NCI-H460 (cell line): Measurements from ENCODE around the gene LMBR1L. TPM values are rescaled to one million over a fixed set of nuclear protein-coding genes. Genes with fewer than 3 reads are reported as not detected.
"Not testable (repeated sequence)": the region's sequence is repeated elsewhere in the genome, so short reads cannot be mapped to it uniquely, and the experiment has no call there.

Experiments used
- DNase-seq: peaks from one replicate; pipeline ENCODE4 v3.0.0-alpha.2; 2016; ENCODE audit warnings: low read depth; ENCODE audit errors: extremely low read depth
- total RNA-seq: library from RNA; depleted of rRNA; stranded (reverse); fragments of >200 nt; shearing (Covaris generic); gene quantifications from 2 replicates; pipeline ENCODE4 v1.2.3, GENCODE V29; 2014

The LMBR1L gene
- total RNA-seq, 1 experiment from 2014 or later: 34.0 TPM

- no peak for DNase-seq
Measured at GRCh38 chr12:49088932-49089330, 21.7 kb downstream of the LMBR1L start.

DNA sequence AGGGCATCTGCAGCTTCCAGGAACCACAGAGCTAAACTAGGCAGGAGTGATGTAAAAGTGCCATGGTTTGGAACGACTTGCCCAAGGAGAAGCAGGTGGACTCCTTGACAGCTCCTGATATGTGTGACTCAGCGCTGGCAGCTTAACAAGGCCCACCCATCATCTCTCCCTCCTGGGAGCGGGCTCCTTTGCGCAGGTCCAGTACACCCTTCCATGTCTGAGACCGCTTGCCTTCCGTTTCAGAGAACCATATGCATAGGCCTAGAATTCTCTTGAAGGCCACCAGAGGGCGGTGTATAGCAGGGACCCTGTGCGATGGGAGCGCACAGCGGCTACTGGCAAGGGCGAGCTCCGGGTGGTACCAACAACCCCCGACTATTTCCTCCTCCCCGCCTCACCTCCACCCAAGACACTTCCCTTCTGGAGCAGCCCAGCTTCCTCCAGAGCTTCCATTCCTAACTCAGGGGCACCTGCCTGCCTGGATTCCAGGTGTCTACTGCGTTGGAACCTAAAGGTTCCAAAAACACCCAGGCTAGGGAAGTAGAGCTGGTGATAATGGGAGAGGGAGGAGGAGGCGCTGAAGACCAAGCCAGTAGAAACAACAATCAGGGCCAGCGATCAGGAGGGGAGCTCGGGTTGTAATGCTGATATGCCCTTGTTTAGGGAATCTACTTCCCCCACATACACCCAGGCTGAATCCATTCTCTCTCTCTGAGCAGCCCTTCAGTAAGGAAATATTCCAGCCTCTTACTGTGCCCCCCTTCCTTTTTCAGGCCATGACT, 22.3 kb downstream of the LMBR1L start:
- DNase-seq: peak; percentile 85

DNA sequence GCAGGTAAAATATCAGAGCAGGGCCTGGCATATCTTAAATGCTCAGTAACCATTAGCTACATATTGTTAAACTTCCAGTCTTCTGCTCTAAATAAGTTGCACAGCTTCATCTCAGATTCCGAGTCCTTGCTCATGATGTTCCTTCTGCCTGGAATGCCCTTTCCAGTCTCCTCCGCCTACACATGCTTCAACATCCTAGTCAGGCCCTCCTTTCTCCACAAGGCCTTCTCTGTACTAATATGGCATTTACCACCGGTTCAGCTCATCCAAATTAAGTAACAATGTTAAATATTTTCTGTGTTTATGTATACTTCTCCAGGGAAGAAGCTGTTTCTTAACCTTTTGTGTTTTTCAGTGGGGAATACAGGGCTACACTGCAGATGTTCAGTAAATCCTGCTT, 24.5 kb downstream of the LMBR1L start:
- DNase-seq: no peak

DNA sequence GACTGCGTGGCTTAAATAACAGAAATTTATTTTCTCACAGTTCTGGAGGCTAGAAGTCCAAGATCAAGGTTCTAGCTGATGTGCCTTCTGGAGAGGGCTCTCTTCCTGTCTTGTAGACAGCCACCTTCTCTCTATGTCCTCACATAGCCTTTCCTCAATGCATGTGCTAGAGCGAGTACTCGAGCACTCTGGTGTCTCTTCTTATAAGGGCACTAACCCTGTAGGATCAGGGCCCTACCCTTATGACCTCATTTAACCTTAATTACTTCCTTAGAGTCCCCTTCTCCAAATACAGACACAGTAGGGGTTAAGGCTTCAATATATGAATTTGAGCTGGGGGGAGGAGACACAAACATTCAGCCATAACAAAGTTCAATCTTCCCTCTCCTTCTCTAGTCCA, 26.2 kb downstream of the LMBR1L start:
- no peak for DNase-seq

- no peak for DNase-seq
Measured at GRCh38 chr12:49079793-49080192, 30.9 kb downstream of the LMBR1L start.

DNA sequence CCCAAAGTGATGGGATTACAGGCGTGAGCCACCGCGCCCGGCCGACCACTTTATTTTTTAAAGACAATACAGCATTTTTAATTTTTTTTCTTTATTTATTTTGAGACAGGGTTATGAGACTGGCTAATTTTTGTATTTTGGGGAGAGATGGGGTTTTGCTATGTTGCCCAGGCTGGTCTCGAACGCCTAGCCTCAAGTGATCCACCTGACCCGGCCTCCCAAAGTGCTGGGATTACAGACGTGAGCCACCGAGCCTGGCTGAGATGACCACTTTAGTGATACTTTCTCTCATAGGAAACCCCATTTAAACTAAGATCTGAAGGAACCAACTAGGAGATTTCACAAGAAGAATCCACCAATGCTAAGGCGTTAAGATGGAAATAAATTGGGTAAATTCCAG, 39.7 kb downstream of the LMBR1L start:
- DNase-seq: no peak

DNA sequence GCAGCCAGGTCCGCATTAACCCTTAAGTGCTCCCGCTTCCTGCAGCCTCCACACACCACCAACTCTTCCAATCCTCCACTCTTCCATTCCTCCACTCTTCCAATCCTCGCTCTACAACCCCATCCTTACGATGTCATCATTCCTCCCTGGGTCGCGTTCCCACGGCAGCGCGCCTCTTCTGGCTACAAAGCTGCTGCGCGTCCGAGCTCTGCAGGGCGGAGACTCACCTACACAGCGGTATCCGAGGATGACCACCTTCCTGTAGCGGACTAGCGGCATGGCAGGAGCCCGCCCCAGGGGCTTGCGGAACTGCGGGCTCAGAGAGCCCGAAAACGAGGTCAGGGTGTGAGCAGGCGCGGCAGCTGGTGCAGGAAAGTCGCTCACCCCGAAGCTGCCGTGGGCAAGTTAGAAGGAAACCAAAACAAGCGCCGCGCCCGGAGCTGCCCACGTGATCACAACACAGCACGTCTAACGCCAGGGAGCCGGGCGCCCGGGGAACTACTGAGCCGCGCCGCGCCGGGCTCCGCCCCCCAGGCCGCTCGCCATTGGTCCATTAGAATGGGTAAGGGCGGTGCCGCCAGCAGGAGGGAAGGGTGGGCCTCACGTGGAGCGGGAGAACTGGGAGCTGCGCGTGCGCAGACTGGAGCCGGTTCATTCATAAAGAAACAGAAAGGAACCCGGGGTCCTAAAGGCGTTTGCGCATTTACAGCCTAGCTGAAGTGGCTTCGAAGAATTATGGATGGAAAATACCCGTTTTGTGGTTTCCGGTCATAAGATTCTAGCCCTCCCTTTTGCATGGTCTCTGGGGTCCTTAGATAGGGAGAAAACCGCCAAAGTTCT, 40.9 kb downstream of the LMBR1L start, which contains the start of gene RHEBL1:
Gene RHEBL1 (minus strand): TSS at position 473 of the 840 bp plus-strand sequence. CDS start 194 bp downstream, at position 279.
- DNase-seq: peak; percentile 96

DNA sequence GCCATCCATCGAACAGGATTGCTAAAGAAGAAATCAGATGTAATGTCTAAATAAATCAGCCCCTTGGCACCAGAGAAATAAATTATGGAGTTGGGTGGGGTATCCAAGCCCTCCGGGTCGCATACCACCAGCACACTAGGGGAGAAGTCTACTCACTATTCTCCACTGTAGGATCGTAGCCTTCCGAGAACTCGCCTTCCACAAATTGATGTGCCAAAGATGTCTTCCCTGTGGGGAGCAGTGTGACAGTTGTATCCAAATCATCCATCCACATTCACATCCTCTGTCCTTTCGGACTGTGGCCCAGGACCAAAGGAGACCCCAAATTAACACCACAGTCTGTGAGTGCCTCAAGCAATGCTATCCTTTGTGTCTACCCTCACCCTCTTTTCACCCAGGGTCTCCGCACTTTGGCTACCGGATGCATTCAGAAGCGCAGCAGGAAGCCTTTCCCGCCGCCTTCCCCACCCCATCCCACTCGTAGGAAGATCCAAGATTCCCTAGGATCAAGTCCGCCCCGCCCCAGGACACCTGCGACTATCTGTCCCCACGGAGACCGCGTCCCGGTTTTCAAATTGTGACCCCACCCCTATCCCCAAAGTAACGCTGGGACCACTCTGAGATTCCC, 41.7 kb downstream of the LMBR1L start:
- DNase-seq: no peak

DNA sequence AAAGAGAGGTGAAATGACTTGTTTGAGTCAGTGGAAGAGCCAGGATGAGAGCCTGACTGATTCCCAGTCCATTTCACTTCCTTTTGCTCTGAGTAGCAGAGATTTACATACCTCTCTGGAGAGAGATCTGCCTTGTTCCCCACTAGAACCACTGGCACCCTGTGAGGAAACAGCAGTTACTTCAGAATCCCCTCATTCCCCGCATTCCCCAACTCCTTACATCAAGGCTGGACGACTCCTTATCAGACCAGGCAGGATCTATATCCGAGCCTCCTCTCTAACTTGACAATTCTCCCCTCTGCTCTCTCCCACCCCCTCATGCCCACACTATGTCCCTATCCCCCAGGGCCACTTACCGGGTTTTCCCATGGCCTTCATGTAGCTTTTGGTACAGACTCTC, 44.5 kb downstream of the LMBR1L start:
- no peak for DNase-seq

DNA sequence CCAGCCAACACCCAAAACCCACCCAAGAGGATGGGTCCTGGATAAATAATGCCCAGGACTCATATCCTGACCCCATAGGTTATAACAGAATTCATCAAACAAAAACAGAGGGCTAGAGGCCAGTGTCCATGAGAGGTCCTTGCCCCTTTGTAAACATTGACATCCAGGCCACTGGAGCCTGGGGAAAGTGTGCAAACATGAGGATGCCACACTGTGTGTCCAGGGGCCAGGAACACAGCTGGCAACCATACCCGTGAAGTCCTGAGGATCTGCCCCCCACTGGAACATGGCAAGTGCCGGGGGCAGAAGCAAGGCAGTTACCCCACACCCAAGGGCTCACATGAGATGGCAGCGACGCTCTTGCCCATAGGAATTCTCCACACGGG, 45.9 kb downstream of the LMBR1L start:
- DNase-seq: no peak

DNA sequence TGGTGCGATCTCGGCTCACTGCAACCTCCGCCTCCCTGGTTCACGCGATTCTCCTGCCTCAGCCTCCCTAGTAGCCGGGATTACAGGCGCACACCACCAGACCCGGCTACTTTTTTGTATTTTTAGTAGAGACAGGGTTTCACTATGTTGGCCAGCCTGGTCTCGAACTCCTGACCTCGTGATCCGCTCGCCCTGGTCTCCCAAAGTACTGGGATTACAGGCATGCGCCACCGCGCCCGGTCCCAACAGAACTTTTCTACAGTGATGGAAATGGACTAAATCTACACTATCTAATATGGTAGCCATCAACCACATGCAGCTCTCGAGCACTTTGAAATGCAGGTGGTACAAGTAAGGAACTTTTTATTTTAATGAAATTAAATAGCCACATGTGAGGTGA, 48.7 kb downstream of the LMBR1L start:
- DNase-seq: not testable (repeated sequence)

- DNase-seq: no peak
Measured at GRCh38 chr12:49061157-49061650, 49.4 kb downstream of the LMBR1L start.

GRCh38 chr12:49060237-49061156, 50.1 kb downstream of the LMBR1L start, which contains the start of gene KMT2D:
Gene KMT2D (minus strand): TSS chr12:49060794. CDS start chr12:49055324, 5,470 bp downstream.
- DNase-seq: peak; percentile 85

DNA sequence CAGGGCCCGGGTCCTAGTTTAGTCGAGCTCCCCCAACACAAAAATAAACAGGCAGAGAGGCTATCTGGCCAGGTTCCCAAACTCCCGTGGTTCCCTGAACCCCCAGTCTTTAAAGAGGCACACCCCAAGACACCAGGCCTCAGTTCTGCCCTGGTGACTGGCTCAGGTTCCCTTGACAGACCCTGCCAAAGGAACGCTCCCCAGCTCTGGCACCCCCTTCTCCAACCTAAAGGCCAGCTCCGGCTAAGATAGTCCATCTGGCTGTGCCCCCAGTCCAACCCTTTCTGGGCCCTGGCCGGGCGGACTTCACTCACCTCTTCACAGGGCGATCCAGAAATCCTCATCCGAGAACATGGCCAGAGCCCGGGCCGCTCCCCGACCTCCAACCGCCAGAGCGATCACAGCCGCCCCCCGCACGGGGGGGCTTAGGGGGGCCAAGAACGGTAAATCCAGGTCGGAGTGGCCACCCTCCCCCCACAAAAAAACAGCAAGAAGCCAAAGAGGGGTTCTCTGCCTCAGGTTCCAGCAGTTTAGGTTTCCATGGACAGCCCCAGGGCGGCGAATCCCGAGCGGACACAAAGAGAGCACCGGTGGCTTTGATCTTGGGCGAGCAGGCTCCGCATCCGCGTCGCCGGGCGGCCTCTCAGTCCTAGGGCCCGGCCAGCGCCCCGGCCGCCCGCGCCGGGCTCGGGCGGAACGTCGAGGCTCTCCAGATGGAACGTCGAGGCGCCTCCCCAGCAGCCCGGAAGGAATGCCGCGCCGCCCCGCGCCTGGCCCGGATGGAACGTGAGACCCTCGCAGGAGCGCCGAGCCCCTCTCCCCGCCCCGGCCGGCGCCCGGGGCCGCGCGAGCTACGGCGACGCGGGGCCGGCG, 51.1 kb downstream of the LMBR1L start:
- DNase-seq: no peak

DNA sequence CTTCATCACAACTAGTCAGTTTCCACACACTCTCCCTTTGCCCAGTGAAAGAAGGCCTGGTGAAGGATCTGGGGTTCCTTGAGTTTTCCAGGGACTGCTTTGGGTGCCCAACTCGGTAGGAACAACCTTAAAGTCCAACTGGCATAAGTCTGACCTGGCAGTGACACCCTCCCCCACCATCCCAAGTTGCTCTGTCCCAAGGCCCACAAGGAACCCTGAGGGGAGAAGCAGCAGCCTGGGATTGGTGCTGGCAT, 51.7 kb downstream of the LMBR1L start:
- no peak for DNase-seq

- no peak for DNase-seq
Measured at GRCh38 chr12:49058366-49059044, 52.1 kb downstream of the LMBR1L start.

GRCh38 chr12:49057888-49058287, 52.8 kb downstream of the LMBR1L start:
- no peak for DNase-seq

GRCh38 chr12:49055978-49056754, 54.5 kb downstream of the LMBR1L start:
- peak; percentile 42 for DNase-seq
